DND-41 (cell line): ENCODE results near the gene KRT4.

Experiments used
- ATAC-seq: fragments of 200-7000 bp; cut with Tn5 transposase; 3 replicates; pipeline ENCODE4 v1.9.1; 2021; ENCODE audit warnings: low read depth; ENCODE audit not compliant: insufficient read depth
- DNase-seq: peaks from one replicate; pipeline ENCODE4 v3.0.0-alpha.2; 2020
- H2AFZ ChIP-seq: 2 replicates; pipeline ENCODE4 v1.6.0; 2012; ENCODE audit warnings: low read depth, low read length
- H3K27ac ChIP-seq: 2 replicates; pipeline ENCODE4 v1.5.1; 2012; ENCODE audit warnings: low read length, inconsistent platforms
- H3K27me3 ChIP-seq: fragments of 200-600 bp; sonication (generic); 2 replicates; pipeline ENCODE4 v1.6.0; 2012; ENCODE audit warnings: low read length, mild to moderate bottlenecking, inconsistent platforms; ENCODE audit not compliant: insufficient read depth, poor library complexity
- H3K36me3 ChIP-seq: 2 replicates; pipeline ENCODE4 v1.5.1; 2012; ENCODE audit warnings: low read length, inconsistent platforms; ENCODE audit not compliant: insufficient read depth
- H3K4me1 ChIP-seq: 2 replicates; pipeline ENCODE4 v1.5.1; 2012; ENCODE audit warnings: mild to moderate bottlenecking, low read length; ENCODE audit not compliant: insufficient read depth
- H3K4me2 ChIP-seq: 2 replicates; pipeline ENCODE4 v1.6.0; 2012; ENCODE audit warnings: mild to moderate bottlenecking, moderate library complexity, low read length, inconsistent platforms; ENCODE audit not compliant: insufficient read depth
- H3K4me3 ChIP-seq, 2 experiments: fragments of 200-600 bp in 1 of 2; shearing (Covaris generic) in 1 of 2; 2 replicates each; pipeline ENCODE4 v1.5.1; 2012 to 2016; ENCODE audit warnings: inconsistent platforms in 2 of 2, low read length in 2 of 2, mild to moderate bottlenecking in 2 of 2, low read depth in 1 of 2, moderate library complexity in 1 of 2
- H3K79me2 ChIP-seq: 2 replicates; pipeline ENCODE4 v1.6.0; 2012; ENCODE audit warnings: low read length, inconsistent platforms; ENCODE audit not compliant: insufficient read depth
- H3K9ac ChIP-seq: 2 replicates; pipeline ENCODE4 v1.6.0; 2012; ENCODE audit warnings: low read depth, mild to moderate bottlenecking, inconsistent platforms, low read length, moderate library complexity
- H3K9me3 ChIP-seq: 2 replicates; pipeline ENCODE4 v1.5.1; 2012; ENCODE audit warnings: low read length, moderate library complexity, mild to moderate bottlenecking, inconsistent platforms; ENCODE audit not compliant: insufficient read depth, severe bottlenecking
- H4K20me1 ChIP-seq: 2 replicates; pipeline ENCODE4 v1.6.0; 2012; ENCODE audit warnings: low read length; ENCODE audit not compliant: insufficient read depth
- EZH2 ChIP-seq: IDR thresholded peaks from 3 replicates; pipeline ENCODE4 v1.6.1; 2012; ENCODE audit warnings: borderline replicate concordance, low read depth, mild to moderate bottlenecking, moderate library complexity, low read length, inconsistent platforms; ENCODE audit not compliant: severe bottlenecking
- TF ChIP-seq, protein P1 (sequence below): IDR thresholded peaks from 2 replicates; pipeline ENCODE4 v1.5.1; 2012; ENCODE audit warnings: borderline replicate concordance, low read length, moderate library complexity, mild to moderate bottlenecking; ENCODE audit not compliant: poor library complexity, severe bottlenecking; ENCODE audit errors: extremely low read depth

The KRT4 gene

GRCh38 chr12:52828156-52828555, 14.2 kb upstream of the KRT4 start:
- DNase-seq, result no peak
- Histone ChIP-seq H3K27me3 (peaks cover 20% of the 10 kb centered on the region), H3K4me3 (no peak overlapping the region), H2AFZ (no peak overlapping the region), H3K4me1 (no peaks in the 10 kb centered on the region), H3K36me3 (no peaks in the 10 kb centered on the region), H3K9me3 (no peaks in the 10 kb centered on the region), H3K9ac (no peak overlapping the region), H3K79me2 (no peaks in the 10 kb centered on the region), H3K27ac (no peak overlapping the region), H3K4me2 (no peak overlapping the region), H4K20me1 (no peaks in the 10 kb centered on the region; the same call in 1 of the 2 replicates)
- ATAC-seq, result no peak
- no peak for TF ChIP-seq EZH2
- TF ChIP-seq, protein P1, sequence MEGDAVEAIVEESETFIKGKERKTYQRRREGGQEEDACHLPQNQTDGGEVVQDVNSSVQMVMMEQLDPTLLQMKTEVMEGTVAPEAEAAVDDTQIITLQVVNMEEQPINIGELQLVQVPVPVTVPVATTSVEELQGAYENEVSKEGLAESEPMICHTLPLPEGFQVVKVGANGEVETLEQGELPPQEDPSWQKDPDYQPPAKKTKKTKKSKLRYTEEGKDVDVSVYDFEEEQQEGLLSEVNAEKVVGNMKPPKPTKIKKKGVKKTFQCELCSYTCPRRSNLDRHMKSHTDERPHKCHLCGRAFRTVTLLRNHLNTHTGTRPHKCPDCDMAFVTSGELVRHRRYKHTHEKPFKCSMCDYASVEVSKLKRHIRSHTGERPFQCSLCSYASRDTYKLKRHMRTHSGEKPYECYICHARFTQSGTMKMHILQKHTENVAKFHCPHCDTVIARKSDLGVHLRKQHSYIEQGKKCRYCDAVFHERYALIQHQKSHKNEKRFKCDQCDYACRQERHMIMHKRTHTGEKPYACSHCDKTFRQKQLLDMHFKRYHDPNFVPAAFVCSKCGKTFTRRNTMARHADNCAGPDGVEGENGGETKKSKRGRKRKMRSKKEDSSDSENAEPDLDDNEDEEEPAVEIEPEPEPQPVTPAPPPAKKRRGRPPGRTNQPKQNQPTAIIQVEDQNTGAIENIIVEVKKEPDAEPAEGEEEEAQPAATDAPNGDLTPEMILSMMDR, result no peak

DNA sequence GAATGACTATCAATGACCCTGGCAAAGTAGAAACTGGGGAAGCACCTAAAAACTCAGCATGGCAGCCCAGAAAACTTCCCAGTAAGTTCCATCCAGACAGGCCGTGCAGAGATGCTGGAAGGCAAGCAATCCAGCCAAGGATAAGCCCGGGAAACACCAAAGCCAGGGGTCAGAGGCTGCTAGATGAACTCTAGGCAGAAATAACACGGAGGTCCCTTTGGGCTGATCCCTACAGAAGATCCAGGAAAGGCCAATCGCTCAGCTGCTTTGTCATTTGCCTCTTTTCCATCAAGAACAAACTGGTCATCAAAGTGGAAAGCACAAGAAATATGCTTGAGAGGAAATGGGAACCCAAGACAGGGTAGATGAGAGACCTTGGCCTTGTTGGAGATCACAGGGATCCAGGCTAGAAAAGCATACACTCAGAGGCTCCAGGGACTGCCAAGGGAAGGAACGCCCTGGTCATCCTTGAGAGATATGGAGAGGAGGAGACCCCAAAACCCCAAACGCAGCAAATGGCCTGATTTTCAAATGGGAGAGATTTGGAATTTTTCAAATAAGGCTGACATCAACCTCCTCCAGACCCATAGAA, 13.7 kb upstream of the KRT4 start:
- DNase-seq (no peak), ATAC-seq (no peak)
- H2AFZ ChIP-seq, result no peak overlapping the region
- H4K20me1 ChIP-seq, result no peaks in the 10 kb centered on the region; the same call in 1 of the 2 replicates
- H3K4me1 ChIP-seq, result no peaks in the 10 kb centered on the region
- H3K9ac ChIP-seq, result no peak overlapping the region
- H3K4me2 ChIP-seq, result no peak overlapping the region
- H3K4me3 ChIP-seq, result no peak overlapping the region
- no peaks in the 10 kb centered on the region for H3K36me3 ChIP-seq
- TF ChIP-seq EZH2, result no peak
- TF ChIP-seq, protein P1, result no peak
- H3K79me2 ChIP-seq, result no peaks in the 10 kb centered on the region
- no peak overlapping the region for H3K27ac ChIP-seq
- H3K9me3 ChIP-seq, result no peaks in the 10 kb centered on the region
- H3K27me3 ChIP-seq, result peaks cover 16% of the 10 kb centered on the region

GRCh38 chr12:52826611-52827498, 12.9 kb upstream of the KRT4 start:
- DNase-seq (no peak), ATAC-seq (no peak)
- Histone ChIP-seq H3K4me3 (no peak overlapping the region), H3K36me3 (no peaks in the 10 kb centered on the region), H3K27ac (no peak overlapping the region), H3K9me3 (no peaks in the 10 kb centered on the region), H4K20me1 (no peaks in the 10 kb centered on the region; the same call in 1 of the 2 replicates), H3K27me3 (peaks cover 23% of the 10 kb centered on the region), H3K4me1 (no peaks in the 10 kb centered on the region), H3K4me2 (no peak overlapping the region), H3K9ac (no peak overlapping the region), H3K79me2 (no peaks in the 10 kb centered on the region), H2AFZ (no peak overlapping the region)
- TF ChIP-seq, protein P1, result no peak
- no peak for TF ChIP-seq EZH2
